HPDE6-E6E7 (cell line): ENCODE results near the gene RAB20.
"Not testable (repeated sequence)": the region's sequence is repeated elsewhere in the genome, so short reads cannot be mapped to it uniquely, and the experiment has no call there.

Source experiments
- DNase-seq: peaks from one replicate; pipeline ENCODE4 v3.0.0; 2011; ENCODE audit warnings: missing footprints; ENCODE audit errors: extremely low spot score

The RAB20 gene

DNA sequence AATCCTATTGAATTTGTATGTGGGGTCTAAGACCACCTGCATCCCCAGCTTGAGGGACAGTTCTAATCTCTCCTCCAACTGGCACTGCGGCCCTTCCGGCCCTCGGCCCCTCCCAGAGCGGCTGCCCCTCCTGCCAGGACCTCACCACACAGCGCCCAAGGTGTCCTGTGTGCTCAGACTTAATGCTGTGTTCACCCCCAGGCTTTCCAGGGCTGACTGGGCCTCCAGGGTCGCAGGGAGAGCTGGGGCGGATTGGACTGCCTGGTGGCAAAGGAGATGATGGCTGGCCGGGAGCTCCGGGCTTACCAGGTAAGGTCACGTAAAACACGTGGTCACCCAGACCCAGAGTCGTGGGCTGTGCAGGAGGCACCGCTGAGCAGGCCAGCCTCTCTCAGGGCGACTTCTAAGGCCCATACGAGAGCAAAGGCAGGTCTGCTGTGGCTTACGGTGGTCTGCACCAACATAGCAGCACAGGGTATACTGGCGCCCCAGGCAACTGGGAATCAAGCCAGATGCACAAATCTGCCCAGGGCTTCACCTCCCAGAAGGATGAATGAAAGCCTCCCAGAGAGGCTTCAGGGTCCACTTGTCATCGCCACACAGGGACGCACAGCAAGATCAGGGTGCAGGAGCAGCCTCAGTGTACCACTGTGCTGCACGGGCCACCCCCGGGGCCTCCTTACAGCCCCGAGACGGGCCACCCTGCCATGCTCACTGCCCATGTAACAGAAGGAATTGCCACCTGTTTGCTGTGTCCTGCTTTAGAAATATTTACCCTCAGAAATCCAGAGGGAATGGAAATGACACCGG, 69.4 kb downstream of the RAB20 start:
- no peak for DNase-seq

DNA sequence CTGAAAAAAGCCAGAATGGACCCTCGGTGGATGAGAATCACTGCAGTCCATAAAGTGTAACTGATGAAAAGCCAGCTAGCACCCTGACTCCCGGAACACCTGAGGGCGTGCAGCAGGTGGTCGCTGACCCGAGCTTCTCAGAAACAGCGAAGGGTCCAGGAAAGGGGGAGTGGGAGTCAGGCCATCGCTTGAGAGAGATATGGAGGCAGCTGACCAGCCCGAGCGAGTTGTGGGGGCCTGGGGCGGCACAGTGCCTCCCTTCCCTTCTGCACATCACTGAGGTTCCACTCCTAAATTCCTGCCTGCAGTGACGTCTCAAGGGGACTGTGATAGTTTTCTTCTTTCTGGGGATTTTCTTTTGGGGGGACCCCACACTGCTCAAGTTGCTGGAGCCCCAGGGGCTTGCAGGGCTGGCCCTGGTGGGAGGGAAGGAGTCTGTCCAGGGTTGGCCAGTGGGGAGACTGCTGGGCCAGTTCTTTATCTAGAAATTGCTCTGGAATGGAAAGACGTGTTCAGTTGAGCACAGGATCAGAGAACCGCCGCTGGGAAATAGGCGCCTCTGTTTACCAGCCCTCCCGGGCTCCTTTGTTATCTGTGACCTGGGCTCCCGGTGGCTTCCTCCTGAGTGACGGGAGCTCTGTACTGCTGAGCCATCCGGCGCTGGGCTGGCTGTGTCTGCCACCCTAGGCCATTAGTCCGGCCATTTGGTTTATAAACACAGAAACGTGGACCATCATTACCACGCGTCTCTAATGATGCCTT, 71.3 kb downstream of the RAB20 start:
- DNase-seq, result no peak

DNA sequence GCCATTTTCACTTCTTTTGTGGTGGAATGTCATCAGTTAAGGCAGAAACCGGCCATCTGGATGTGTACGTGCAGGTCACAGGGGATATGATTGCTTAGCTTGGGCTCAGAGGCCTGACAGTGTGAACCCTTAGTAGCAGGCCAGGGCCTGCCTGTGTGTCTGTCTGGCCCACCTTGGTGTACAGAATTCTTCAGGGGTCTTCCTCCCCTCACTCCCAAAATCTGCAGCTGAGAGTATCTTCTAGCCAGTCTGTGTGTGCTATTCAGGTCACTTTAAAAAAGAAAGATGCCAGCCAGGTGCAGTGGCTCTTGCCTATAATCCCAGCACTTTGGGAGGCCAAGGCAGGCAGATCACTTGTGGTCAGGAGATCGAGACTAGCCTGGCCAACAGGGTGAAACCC, 74.6 kb downstream of the RAB20 start:
- DNase-seq, result not testable (repeated sequence)

DNA sequence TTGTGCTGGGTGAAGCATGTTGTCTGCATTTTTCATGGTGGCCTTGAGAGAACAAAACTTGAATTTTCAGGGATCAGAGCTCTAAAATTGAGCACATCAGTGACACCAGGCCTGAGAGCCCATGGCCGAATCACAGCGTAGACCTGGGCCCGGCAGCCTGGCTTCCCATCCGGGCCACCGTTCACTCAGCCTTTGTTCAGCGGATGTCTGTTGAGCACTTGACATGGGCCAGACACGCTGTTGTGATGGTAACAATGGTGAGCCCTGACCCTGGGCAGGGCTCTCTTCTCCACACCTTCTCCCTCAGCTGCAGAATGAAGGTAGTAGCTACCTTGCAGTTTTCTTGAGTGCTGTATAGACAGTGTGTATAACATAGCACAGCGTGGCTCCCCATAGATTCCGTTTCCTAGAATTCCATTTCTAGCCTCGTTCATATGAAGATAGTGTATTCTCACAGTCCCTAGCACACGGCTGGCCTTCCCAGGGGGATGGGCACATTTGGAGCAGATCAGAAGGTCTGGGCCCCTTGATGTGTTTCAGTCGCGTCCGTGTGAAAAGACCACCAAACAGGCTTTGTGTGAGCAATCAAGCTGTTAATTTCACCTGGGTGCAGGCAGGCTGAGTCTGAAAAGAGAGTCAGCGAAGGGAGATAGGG, 75.3 kb downstream of the RAB20 start:
- DNase-seq, result no peak

DNA sequence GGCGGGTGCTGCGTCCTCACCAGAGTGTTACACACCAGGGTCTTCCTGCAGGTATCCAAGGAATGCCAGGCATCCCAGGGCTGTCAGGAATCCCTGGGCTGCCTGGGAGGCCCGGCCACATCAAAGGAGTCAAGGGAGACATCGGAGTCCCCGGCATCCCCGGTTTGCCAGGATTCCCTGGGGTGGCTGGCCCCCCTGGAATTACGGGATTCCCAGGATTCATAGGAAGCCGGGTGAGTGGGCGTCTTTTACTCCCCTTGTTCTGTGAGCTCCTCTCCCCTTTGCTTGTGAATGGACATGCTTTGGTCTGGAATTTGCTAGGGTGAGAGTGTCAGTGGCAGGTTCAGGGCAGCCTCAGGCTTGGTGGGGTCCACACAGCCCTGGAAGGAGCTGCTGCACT, 75.9 kb downstream of the RAB20 start:
- DNase-seq, result no peak

DNA sequence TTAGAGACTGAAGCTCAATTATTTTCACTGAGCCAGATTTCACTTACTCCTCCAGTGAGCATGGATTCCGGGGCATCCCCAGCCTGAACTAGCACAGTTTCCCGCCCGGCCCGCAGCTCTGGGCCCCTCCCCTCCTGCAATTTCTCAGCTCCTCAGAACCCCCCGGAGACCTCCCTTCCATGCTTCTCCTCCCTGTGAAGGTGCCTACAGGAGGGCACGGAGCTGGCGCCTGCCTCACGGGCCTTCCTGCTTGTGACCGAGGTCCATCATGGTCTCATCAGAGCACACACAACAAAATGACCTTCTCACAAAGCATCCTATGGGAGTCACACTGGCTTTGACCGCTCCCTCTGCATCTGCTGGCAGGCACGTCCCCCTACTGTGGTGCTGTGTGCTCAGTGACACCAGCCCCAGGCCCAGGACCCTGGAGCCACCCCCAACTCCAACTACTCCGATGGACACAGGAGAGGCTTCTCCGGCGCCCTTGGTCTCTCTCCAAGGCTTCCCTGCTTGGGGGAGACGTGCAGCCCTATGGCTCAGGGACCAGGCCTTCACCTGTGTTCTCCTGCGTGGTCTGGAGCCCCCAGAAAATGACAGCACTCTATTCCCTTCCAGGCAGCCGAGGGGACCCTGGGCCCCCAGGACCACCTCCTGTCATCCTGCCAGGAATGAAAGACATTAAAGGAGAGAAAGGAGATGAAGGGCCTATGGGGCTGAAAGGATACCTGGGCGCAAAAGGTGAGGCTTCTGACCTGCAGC, 77.1 kb downstream of the RAB20 start:
- no peak for DNase-seq

DNA sequence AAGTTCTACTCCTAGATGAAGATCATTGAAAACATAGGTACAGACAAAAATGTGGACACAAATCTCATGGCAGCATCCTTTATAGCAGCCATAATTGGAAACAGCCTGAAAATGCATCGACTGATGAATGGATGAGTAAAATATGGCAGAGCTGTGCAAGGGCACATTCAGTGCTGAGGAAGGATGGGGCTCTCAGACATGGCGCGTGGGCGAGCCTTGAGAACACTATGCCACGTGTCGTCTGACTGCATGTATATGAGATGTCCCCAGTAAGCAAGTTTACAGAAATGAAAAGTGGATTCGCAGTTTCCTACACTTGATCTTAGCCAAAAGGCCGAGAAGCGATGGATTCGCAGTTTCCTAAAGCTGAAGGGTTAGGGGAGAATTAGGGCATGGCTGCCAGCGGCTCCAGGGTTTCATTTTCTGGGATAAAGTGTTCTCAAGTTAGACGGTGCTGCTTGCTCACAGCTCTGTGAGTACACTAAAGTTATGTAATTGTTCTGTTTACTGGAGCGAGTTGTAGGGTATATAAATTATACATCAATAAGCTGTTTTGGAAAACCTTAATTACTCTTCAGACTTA, 78.0 kb downstream of the RAB20 start:
- DNase-seq, result no peak

DNA sequence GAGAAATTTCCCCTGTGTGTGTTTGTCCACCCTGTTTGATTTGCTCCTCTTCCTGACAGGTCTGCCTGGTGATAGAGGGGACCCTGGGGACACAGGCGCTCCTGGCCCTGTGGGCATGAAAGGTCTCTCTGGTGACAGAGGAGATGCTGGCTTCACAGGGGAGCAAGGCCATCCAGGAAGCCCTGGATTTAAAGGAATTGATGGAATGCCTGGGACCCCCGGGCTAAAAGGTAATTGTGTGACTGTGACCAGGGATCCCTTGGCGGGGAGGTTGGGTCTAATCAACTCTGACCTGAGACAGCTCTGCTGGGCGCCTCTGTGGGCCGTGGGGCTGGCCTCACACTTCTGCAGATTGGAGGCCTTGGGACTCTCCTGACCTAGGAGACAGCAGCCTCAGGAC, 81.4 kb downstream of the RAB20 start:
- DNase-seq, result no peak

DNA sequence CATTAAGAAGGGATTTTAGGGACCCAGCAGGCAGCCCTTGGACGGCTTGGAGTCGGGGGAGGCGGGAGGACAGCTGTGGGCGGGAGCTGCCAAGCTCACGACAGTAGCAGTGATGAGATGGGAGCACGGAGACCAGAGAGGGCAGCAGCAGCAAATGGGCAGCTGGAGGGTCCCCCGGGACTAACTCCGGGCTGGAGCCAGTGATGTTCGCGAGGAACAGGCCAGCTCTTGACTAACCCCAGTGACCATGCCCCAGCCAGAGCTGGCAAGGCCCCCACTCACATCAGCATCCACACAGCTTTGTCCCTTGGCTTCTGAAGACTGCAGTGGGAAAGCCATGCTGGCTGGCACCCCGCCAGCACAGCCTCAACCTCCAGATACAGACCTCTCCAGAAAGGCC, 81.9 kb downstream of the RAB20 start:
- DNase-seq, result no peak

DNA sequence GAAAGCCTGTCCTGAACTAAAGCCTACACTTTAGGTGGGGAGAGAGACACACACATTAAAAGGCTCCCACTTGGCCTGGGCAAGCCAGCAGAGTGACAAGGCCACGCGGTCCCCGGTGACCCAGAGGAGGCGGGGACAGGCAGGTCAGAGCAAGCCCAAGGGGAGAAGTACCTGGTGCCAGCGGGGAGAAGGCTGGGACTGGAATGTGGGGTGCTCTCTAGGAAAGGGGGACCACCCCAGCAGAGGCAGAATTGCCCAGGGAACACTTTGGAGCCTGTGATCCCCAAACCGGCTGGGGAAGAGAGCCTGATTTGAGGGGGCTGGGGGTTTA, 82.3 kb downstream of the RAB20 start:
- DNase-seq, result peak; percentile 13

DNA sequence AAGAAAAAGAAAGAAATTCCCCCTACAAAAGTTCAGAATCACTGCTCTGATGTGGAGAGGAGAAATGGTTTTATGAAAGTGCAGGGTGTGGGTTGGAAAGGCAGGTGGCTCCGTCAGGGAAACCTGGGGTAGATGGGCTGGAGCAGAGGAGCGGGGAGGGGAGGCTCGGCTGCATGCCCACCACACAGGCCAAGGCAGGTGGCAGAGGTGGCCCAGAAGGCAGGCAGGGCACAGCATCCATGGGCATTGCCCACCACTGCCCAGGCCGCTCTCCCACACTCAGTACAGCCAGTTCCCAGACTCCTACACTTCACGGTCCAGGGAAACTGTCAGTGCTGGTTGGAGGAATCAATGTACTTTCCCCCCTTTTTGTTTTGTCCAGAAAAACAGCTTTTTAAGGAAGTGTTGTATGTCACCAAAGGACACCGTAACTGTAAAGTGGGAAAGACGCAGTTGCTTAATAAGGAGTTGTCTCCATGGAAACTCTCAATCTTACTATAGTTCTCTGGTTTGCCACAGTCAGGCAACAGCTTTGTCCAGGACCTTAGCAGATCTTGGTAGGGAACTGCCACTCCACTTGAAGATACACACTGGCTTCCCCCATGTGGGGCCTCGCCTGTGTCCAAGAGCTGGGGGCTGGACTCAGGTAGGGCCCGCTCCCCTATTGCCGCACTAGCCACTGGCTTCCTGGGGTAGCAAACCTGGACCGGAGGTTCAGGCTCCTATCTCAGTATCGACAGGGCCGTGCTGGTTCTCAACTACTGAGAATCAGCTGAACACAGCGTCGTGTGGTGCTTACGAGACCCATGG, 82.9 kb downstream of the RAB20 start:
- DNase-seq, result no peak

DNA sequence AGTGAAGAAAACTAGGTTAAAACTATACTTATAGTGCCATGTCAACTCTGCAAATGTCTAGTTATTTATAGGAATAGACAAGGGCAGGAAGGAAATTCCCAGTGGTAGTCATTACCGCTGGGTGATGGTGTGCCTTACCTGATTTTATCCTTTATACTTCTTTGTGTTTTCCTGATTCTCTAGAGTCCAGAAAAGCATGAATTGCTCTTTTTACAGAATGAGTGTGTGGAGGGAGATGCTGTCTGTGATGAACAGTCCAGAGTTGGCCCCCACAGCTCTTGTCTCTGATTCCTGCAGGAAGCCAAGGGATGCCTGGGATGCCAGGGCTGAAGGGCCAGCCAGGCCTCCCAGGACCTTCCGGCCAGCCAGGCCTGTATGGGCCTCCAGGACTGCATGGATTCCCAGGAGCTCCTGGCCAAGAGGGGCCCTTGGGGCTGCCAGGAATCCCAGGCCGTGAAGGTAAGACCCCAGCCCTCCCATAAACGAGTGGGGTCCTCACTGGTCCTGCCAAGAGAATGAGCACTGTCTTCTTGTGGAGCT, 83.7 kb downstream of the RAB20 start:
- no peak for DNase-seq

DNA sequence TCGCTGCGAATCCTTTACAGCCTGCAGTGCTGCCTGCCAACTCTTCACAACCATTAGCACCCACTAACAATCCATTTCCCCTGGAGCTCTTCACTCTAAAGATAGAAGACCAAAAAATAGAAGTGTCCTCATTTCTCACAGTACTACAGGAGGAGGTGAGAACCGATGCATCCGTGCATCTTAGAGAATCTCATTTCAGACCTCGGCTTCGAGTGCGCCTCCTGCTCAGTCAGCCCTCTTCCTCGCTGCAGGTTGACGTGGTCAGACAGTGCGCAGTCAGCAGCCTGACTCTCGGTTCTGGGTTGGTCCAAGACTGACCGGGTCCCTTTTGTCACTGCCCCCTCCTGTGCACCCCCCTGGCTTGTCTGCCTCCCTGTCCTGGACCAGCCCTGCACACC, 85.3 kb downstream of the RAB20 start:
- no peak for DNase-seq

DNA sequence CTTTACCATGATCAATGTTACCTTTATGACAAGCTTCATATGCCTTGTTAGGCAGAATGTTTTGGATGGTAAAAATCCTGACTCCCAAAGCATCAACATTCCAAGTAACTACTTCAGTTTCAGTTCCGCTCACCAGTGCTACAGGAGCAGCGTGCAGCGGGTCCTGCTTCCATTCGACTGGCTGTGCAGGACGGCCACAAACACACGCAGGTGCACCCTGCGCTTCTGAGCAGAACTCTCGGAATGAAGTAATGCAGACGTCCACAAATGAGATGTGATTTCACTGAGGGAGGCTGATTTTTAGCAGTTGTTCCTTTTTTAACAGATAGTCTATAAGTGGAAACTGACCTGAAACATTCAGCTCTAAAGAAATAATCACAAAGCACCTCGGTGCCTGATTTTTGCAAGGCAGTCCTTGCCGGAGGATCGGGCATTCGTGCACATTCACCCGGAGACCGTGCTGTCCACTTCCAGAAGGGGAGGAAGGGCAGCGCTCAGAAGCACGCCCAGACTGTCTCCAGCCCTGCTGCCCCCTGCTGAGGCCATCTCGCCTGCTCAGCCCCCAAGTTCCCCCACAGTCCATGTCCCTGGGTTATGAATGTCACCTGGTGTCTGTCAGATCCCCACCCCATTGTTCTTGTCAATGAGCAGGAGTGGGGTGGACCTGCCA, 85.8 kb downstream of the RAB20 start:
- no peak for DNase-seq

DNA sequence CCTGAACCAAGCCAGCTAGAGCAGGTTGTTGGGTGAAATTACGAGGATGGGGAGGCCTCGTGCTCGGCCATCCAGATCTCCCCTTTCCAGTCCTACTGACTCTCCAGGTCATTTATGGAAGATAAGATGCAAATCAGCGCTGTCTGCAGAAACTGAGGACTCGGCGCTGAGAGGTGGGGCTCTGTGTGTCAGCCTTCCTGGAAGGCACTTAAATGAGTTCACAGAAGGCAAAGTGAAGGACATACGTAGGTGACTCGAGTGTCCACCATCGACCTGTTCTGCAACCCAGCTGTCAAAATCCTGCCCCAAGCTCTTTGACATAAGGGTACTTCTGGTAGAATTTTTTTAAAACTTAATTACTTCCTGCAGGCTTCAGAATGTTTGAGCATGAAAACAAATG, 86.4 kb downstream of the RAB20 start:
- DNase-seq, result no peak

DNA sequence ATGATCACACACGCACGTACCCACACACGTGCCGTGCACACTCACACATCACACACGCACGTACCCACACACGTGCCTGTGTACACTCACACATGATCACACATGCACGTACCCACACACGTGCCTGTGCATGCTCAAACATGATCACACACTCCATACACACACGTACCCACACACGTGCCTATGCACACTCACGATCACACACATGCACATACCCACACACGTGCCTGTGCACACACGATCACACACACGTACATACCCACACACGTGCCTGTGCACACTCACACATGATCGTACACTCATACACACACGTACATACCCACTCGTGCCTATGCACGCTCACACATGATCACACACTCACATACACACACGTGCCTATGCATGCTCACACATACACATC, 86.8 kb downstream of the RAB20 start:
- no peak for DNase-seq
